ENCODE measurements around the gene PRSS50. TPM values are rescaled to one million over a fixed set of nuclear protein-coding genes. Genes with fewer than 3 reads are reported as not detected.

PRSS50 gene
- total RNA-seq, 2 donors from 2014 or later, result 0.14 to 0.80 TPM

DNA sequence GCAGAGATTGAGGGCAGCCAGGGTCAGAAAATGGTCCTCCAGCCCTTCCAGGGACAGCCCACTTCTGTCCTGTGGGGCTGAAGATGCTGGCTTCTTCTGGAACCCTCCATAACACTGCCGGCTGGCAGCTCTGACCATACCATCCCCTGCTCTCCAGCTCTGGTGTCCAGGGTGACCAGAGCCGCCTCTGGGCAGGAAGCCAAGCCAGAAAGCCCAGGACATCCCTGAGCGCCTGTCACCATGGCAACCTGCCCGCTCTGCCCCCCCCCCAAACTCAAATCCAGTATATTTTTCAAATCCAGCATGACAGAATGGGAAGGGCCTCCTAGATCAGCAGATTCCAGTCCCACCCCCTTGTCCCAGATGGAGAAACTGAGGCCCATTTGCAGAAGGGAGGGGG, 16.9 kb downstream of the PRSS50 start:
- Histone ChIP-seq H3K36me3 (no peaks in the 10 kb centered on the region), H3K9me3 (no peaks in the 10 kb centered on the region), H3K4me3 (peak overlapping the region in 1 of 2 donors; percentile 18), H3K27me3 (replicated peaks; ENCODE audit: insufficient read depth) (peaks cover 6% of the 10 kb centered on the region), H3K27ac (no peak overlapping the region), H3K4me1 (replicated peaks) (peaks cover 5% of the 10 kb centered on the region)
- intact Hi-C loops (cut with DNase I), result loop anchor here (10.0 kb wide), 3 partner anchors 164 to 624 kb away; partner anchors contain the start of gene MYL3
- no peak for DNase-seq (ENCODE audit: low spot score)
- WGBS, result 25% methylated on average over 4 of the region's 4 CpGs
- TF ChIP-seq POLR2AphosphoS5 (IDR thresholded peaks at IDR 0.05) (no peak), POLR2A (IDR thresholded peaks at IDR 0.05) (no peak)
- TF ChIP-seq, protein P1, sequence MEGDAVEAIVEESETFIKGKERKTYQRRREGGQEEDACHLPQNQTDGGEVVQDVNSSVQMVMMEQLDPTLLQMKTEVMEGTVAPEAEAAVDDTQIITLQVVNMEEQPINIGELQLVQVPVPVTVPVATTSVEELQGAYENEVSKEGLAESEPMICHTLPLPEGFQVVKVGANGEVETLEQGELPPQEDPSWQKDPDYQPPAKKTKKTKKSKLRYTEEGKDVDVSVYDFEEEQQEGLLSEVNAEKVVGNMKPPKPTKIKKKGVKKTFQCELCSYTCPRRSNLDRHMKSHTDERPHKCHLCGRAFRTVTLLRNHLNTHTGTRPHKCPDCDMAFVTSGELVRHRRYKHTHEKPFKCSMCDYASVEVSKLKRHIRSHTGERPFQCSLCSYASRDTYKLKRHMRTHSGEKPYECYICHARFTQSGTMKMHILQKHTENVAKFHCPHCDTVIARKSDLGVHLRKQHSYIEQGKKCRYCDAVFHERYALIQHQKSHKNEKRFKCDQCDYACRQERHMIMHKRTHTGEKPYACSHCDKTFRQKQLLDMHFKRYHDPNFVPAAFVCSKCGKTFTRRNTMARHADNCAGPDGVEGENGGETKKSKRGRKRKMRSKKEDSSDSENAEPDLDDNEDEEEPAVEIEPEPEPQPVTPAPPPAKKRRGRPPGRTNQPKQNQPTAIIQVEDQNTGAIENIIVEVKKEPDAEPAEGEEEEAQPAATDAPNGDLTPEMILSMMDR (IDR thresholded peaks at IDR 0.05), result no peak

DNA sequence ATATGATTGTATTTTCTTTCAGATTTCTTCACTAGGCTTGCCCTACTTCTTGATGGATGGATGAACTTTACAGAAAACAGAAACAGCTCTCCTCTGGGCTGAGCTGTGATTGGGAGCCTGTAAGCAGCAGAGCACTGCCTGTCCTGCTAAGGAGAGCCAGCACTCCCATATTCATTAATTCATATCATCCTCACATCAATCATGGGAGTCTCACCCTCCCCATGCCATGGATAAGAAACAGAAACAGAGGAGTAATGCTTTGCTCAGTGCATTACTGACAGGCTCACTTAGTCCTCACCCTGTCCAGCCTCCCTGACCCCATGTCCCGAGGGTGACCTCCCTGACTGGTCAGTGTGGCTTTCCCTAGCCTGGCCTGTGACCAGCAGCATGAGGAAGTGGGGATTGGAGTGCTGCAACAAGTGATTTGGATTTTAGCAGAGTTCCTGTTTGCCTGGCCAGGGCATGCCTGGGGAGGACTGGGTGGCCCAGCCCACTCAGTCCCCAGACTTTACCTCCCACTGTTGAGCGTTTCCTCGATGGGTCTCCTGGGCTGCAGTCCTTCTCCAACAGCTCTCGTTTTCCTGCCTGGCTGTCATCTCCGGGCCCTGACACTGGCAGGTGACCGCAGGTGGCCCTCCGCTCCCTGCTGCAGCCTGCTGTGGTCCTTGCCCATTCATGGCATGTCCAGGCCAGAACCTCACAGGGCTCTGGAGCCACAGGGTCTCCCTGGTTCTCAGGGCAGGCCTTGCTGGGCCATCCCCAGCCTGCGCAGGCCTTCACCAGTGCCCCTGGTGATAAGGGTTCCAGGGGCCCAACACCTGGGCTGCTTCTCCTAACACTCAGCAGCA, 17.8 kb downstream of the PRSS50 start:
- Histone ChIP-seq H3K36me3 (no peaks in the 10 kb centered on the region), H3K4me3 (no peak overlapping the region), H3K9me3 (no peaks in the 10 kb centered on the region), H3K27me3 (replicated peaks; ENCODE audit: insufficient read depth) (peaks cover 6% of the 10 kb centered on the region), H3K4me1 (replicated peaks) (peaks cover 5% of the 10 kb centered on the region), H3K27ac (no peak overlapping the region)
- intact Hi-C loops (cut with DNase I), result loop anchor here (10.0 kb wide), 3 partner anchors 165 to 625 kb away; partner anchors contain the start of gene MYL3
- TF ChIP-seq POLR2A (IDR thresholded peaks at IDR 0.05), result no peak
- TF ChIP-seq POLR2AphosphoS5 (IDR thresholded peaks at IDR 0.05), result no peak
- TF ChIP-seq, protein P1 (IDR thresholded peaks at IDR 0.05), result no peak
- no peak for DNase-seq (ENCODE audit: low spot score)
- WGBS, result 90% methylated on average over 8 of the region's 8 CpGs

GRCh38 chr3:46695962-46696894, 21.4 kb downstream of the PRSS50 start:
- TF ChIP-seq POLR2AphosphoS5 (IDR thresholded peaks at IDR 0.05), result no peak
- TF ChIP-seq POLR2A (IDR thresholded peaks at IDR 0.05), result no peak
- TF ChIP-seq, protein P1 (IDR thresholded peaks at IDR 0.05), result no peak
- no peak overlapping the region for H3K27ac ChIP-seq
- peaks cover 7% of the 10 kb centered on the region for H3K4me1 ChIP-seq (replicated peaks)
- no peaks in the 10 kb centered on the region for H3K36me3 ChIP-seq
- H3K4me3 ChIP-seq, result no peak overlapping the region
- intact Hi-C loops (cut with DNase I), result no loop called here
- no peaks in the 10 kb centered on the region for H3K9me3 ChIP-seq
- DNase-seq (ENCODE audit: low spot score), result no peak
- no peaks in the 10 kb centered on the region for H3K27me3 ChIP-seq (replicated peaks; ENCODE audit: insufficient read depth)
- WGBS, result 75% methylated on average over 4 of the region's 4 CpGs

GRCh38 chr3:46695177-46695961, 22.3 kb downstream of the PRSS50 start:
- no peak overlapping the region for H3K27ac ChIP-seq
- no peaks in the 10 kb centered on the region for H3K27me3 ChIP-seq (replicated peaks; ENCODE audit: insufficient read depth)
- no peaks in the 10 kb centered on the region for H3K9me3 ChIP-seq
- no peak for DNase-seq (ENCODE audit: low spot score)
- H3K4me3 ChIP-seq, result no peak overlapping the region
- peaks cover 5% of the 10 kb centered on the region for H3K4me1 ChIP-seq (replicated peaks)
- TF ChIP-seq POLR2AphosphoS5 (IDR thresholded peaks at IDR 0.05), result peak; percentile 16
- TF ChIP-seq, protein P1 (IDR thresholded peaks at IDR 0.05), result no peak
- intact Hi-C loops (cut with DNase I), result no loop called here
- 82% methylated on average over 11 of the region's 11 CpGs for WGBS
- no peaks in the 10 kb centered on the region for H3K36me3 ChIP-seq

Data from prostate gland (tissue), 2 donors.